Body of pancreas (tissue), 4 donors: ENCODE measurements around the gene C19orf12.

Experiments
- POLR2A ChIP-seq, 3 donors: fragments of 450-650 bp; IDR thresholded peaks; one replicate each; pipeline ENCODE4 v1.6.1; 2016; ENCODE audit warnings: antibody characterized with exemption in 3 of 3, mild to moderate bottlenecking in 2 of 3
- TF ChIP-seq, protein P1 (sequence below), 7 experiments: fragments of 450-650 bp in 4 of 7; fragments of 200-600 bp in 3 of 7; sonication (generic) in 3 of 7; IDR thresholded peaks; one replicate each; pipeline ENCODE4 v1.5.1; 2016 to 2019; ENCODE audit warnings: antibody characterized with exemption in 7 of 7

DNA sequence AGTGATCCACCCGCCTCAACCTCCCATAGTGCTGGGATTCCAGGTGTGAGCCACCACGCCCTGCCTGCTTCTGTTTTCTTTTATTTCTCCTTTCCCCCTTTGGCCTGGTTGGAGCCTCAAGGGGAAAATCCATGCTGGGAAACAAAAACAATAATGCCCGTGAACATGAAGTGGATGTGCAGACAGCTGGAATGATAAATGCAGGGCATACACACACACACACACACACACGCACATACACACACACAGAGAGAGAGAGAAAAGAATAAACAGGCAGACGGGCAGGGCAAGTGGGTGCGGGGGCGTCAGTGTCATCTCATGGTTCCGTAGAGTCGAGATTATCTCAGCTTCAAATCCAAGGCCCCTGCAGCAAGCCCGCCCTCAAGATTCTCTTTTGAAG is 54.2 kb downstream of the C19orf12 start:
- TF ChIP-seq, protein P1, sequence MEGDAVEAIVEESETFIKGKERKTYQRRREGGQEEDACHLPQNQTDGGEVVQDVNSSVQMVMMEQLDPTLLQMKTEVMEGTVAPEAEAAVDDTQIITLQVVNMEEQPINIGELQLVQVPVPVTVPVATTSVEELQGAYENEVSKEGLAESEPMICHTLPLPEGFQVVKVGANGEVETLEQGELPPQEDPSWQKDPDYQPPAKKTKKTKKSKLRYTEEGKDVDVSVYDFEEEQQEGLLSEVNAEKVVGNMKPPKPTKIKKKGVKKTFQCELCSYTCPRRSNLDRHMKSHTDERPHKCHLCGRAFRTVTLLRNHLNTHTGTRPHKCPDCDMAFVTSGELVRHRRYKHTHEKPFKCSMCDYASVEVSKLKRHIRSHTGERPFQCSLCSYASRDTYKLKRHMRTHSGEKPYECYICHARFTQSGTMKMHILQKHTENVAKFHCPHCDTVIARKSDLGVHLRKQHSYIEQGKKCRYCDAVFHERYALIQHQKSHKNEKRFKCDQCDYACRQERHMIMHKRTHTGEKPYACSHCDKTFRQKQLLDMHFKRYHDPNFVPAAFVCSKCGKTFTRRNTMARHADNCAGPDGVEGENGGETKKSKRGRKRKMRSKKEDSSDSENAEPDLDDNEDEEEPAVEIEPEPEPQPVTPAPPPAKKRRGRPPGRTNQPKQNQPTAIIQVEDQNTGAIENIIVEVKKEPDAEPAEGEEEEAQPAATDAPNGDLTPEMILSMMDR (IDR thresholded peaks at IDR 0.05) = no peak
- no peak for TF ChIP-seq POLR2A (IDR thresholded peaks at IDR 0.05)
